Calu3 (cell line): ENCODE measurements around the gene UROC1. TPM values are rescaled to one million over a fixed set of nuclear protein-coding genes. Genes with fewer than 3 reads are reported as not detected.
A peak's percentile ranks its signal among the peaks of the same experiment; 100 is the strongest.

ENCODE experiments used
- BruUV-seq: library from RNA; stranded (reverse); fragments of 400-500 nt; replicated peaks from 2 replicates; lab custom pipeline; 2021; lab: Mats Ljungman, UMichigan
- CTCF ChIA-PET: fragments of 300-600 bp; sonication (Branson Sonifier 250); formaldehyde crosslinking; loops from one replicate; lab custom pipeline; 2022; ENCODE audit warnings: antibody characterized with exemption; lab: Charles Lee
- DNase-seq: peaks from one replicate; pipeline ENCODE4 v3.0.0; 2022
- H3K27ac Mint-ChIP-seq: one replicate; pipeline ENCODE4 v1.8.0; 2022; ENCODE audit warnings: mixed read lengths; ENCODE audit not compliant: unreplicated experiment
- H3K27me3 Mint-ChIP-seq: one replicate; pipeline ENCODE4 v1.8.0; 2022; ENCODE audit warnings: mixed read lengths; ENCODE audit not compliant: unreplicated experiment
- H3K36me3 Mint-ChIP-seq: one replicate; pipeline ENCODE4 v1.8.0; 2022; ENCODE audit warnings: mild to moderate bottlenecking, moderate library complexity, mixed read lengths; ENCODE audit not compliant: insufficient read depth, unreplicated experiment
- H3K4me1 Mint-ChIP-seq: one replicate; pipeline ENCODE4 v1.8.0; 2022; ENCODE audit warnings: mild to moderate bottlenecking, low read depth, mixed read lengths; ENCODE audit not compliant: unreplicated experiment
- H3K4me3 Mint-ChIP-seq: one replicate; pipeline ENCODE4 v1.8.0; 2022; ENCODE audit warnings: mild to moderate bottlenecking, low read depth, moderate library complexity, mixed read lengths; ENCODE audit not compliant: unreplicated experiment
- H3K9me3 Mint-ChIP-seq: one replicate; pipeline ENCODE4 v1.8.0; 2022; ENCODE audit warnings: low read depth, mixed read lengths; ENCODE audit not compliant: unreplicated experiment
- intact Hi-C: fragments of 100-400 bp; cut with micrococcal nuclease; formaldehyde crosslinking; loops from one replicate; pipeline ENCODE4 v1.10.0; 2022; ENCODE audit not compliant: unreplicated experiment
- total RNA-seq: library from RNA; stranded (reverse); gene quantifications from 2 replicates; pipeline ENCODE4 v1.2.3, GENCODE V29; 2022
- TF ChIP-seq, protein P1 (sequence below): fragments of 200-600 bp; IDR thresholded peaks from one replicate; pipeline ENCODE4 v1.8.0; 2022; ENCODE audit warnings: antibody characterized with exemption; ENCODE audit not compliant: unreplicated experiment

Gene UROC1
- total RNA-seq, 1 experiment from 2014 or later = not detected

DNA sequence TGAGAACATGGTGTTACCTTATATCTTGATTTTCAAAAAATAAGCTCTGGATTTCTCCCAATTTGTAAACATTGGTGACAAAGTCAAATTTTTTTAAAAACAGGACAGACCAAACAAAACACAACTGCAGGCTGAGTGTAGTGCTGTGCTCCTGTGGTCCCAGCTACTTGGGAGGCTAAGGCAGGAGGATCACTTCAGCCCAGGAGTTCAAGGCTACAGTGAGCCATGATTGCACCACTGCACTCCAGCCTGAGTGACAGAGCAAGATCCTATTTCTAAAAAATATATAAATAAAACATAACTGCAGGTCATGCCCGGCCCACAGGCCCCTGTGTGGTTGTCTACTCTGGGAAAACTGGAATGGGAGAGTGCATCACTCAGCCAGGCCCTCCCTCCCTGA lies 37.9 kb downstream of the UROC1 start:
- Mint-ChIP-seq H3K27me3 (peaks cover 35% of the 10 kb centered on the region), H3K4me3 (no peak overlapping the region), H3K36me3 (peaks cover 27% of the 10 kb centered on the region), H3K4me1 (peaks cover 13% of the 10 kb centered on the region), H3K27ac (no peak overlapping the region), H3K9me3 (no peaks in the 10 kb centered on the region)
- no peak for DNase-seq
- TF ChIP-seq, protein P1, sequence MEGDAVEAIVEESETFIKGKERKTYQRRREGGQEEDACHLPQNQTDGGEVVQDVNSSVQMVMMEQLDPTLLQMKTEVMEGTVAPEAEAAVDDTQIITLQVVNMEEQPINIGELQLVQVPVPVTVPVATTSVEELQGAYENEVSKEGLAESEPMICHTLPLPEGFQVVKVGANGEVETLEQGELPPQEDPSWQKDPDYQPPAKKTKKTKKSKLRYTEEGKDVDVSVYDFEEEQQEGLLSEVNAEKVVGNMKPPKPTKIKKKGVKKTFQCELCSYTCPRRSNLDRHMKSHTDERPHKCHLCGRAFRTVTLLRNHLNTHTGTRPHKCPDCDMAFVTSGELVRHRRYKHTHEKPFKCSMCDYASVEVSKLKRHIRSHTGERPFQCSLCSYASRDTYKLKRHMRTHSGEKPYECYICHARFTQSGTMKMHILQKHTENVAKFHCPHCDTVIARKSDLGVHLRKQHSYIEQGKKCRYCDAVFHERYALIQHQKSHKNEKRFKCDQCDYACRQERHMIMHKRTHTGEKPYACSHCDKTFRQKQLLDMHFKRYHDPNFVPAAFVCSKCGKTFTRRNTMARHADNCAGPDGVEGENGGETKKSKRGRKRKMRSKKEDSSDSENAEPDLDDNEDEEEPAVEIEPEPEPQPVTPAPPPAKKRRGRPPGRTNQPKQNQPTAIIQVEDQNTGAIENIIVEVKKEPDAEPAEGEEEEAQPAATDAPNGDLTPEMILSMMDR = no peak
- CTCF ChIA-PET = no interaction called here
- no TSS peak for BruUV-seq
- intact Hi-C loops = loop anchor here (10.0 kb wide), 1 partner anchor 205 kb away; no protein-coding TSS in a partner anchor

DNA sequence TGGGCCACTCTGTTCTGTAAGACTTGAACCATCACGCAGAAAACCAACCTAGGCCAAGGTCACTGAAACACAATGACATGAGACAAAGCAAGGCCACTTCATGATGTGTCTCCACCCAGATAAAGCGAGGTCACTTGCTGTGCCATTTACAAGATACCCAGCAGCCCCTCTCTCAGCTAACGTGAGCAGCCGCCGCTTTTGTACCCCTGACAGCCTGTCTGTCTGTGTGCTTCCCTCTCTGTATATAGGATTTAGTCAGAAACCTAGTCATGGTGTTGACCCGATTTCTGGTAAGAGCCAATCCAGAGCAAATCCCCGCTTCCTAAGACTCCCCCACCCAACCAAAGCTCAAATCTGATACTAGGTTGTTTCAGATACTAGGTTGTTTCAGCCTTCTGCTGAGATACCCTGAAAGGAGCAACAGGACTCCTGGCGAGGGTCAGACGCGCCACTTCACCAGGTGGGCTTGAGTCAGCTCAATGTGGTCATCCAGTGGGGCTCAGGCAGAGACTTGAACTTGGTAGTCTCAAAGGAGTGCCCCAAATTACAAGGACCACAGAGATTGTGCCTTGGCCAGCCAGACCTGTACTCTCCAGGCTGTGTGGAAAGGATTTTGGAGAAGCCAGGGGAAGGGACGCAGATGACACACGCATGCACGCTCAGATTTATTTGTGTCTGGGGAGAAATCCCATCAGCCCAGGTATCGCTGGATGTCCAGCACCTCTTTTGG lies 38.8 kb downstream of the UROC1 start:
- no TSS peak for BruUV-seq
- no peaks in the 10 kb centered on the region for H3K9me3 Mint-ChIP-seq
- H3K27me3 Mint-ChIP-seq = peaks cover 26% of the 10 kb centered on the region
- H3K4me1 Mint-ChIP-seq = peaks cover 17% of the 10 kb centered on the region
- no peak for DNase-seq
- peaks cover 36% of the 10 kb centered on the region for H3K36me3 Mint-ChIP-seq
- CTCF ChIA-PET = interaction anchor here (0.6 to 1.1 kb wide), 2 partner anchors 100 to 268 kb away, joined by 3 read pairs; no protein-coding TSS in a partner anchor
- intact Hi-C loops = loop anchor here (10.0 kb wide), 1 partner anchor 204 kb away; no protein-coding TSS in a partner anchor
- no peak overlapping the region for H3K4me3 Mint-ChIP-seq
- no peak overlapping the region for H3K27ac Mint-ChIP-seq
- TF ChIP-seq, protein P1 = no peak

DNA sequence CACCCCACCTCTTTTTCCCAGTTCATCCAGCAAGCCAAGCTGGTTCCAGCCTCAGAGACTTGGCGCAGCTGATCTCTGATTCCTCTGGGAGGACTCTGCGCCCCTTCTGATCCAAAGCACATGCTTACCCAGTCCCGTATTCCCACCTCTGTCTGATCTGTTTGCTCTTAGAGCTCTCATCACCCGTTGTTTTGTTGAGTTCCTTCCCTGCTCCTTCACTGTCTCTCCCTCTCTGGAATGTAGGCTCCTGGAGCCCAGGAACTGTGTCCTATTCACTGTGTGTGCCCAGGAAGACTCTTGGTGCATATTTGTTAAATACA lies 40.6 kb downstream of the UROC1 start:
- intact Hi-C loops = loop anchor here (10.0 kb wide), 1 partner anchor 202 kb away; no protein-coding TSS in a partner anchor
- Mint-ChIP-seq H3K27me3 (peaks cover 8% of the 10 kb centered on the region), H3K4me3 (peak overlapping the region; percentile 76), H3K36me3 (peaks cover 53% of the 10 kb centered on the region), H3K27ac (peak overlapping the region; percentile 84), H3K4me1 (peaks cover 34% of the 10 kb centered on the region), H3K9me3 (no peaks in the 10 kb centered on the region)
- no peak for DNase-seq
- CTCF ChIA-PET = no interaction called here
- TF ChIP-seq, protein P1 = no peak
- BruUV-seq = no TSS peak

DNA sequence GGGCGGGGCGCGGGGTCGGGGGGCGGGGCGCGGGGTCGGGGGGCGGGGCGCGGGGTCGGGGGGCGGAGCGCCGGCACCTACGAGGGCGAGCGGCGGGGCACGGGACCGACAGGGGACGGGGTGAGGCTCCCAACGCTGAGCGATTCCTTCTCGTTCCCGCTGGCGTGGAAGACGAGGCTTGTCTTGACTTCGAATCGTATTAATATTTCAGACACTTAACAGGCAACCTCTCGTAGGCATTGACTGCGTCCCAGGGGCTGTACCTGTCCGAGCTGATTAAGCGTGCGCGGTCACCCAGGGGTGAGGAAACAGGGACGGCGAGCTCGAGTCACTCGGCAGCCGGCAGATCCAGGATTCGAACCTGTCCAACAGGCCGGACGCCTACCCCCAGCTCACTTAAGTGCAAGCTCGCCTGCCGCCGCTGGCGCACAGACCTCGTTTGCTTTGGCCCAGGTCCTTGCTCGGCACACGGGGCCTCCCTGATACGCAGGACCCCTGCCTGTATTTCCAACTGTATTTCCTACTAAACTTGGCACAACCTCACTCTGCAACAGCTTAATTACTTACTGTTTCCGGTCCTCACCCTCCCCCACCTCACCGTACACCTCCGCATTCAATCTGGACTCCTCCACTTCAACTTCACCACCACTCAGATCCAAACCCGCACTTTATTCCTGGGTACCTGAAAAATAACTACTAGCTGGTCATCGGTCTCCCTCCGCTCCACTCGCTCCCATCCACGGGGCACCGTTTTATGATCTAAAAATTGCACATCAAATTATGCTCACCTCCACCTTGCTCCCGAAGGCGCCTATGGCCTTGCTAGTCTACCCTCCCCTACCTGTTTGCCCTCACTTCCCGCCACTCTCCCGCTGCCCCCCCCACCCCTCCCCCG lies 41.2 kb downstream of the UROC1 start:
- CTCF ChIA-PET = interaction anchor here (0.9 to 1.5 kb wide), 4 partner anchors 13 to 84 kb away, joined by 3 to 6 read pairs (median 4); no protein-coding TSS in a partner anchor
- intact Hi-C loops = loop anchor here (10.0 kb wide), 1 partner anchor 202 kb away; no protein-coding TSS in a partner anchor
- peaks cover 7% of the 10 kb centered on the region for H3K27me3 Mint-ChIP-seq
- DNase-seq = peak; percentile 78
- no peaks in the 10 kb centered on the region for H3K9me3 Mint-ChIP-seq
- peaks cover 35% of the 10 kb centered on the region for H3K4me1 Mint-ChIP-seq
- peaks cover 58% of the 10 kb centered on the region for H3K36me3 Mint-ChIP-seq
- peak overlapping the region; percentile 76 for H3K4me3 Mint-ChIP-seq
- TF ChIP-seq, protein P1 = no peak
- H3K27ac Mint-ChIP-seq = peak overlapping the region; percentile 84
- BruUV-seq = TSS peak; percentile 91
